ENCODE measurements around the gene TMTC2.
A peak's percentile ranks its signal among the peaks of the same experiment; 100 is the strongest.

TMTC2 gene

DNA sequence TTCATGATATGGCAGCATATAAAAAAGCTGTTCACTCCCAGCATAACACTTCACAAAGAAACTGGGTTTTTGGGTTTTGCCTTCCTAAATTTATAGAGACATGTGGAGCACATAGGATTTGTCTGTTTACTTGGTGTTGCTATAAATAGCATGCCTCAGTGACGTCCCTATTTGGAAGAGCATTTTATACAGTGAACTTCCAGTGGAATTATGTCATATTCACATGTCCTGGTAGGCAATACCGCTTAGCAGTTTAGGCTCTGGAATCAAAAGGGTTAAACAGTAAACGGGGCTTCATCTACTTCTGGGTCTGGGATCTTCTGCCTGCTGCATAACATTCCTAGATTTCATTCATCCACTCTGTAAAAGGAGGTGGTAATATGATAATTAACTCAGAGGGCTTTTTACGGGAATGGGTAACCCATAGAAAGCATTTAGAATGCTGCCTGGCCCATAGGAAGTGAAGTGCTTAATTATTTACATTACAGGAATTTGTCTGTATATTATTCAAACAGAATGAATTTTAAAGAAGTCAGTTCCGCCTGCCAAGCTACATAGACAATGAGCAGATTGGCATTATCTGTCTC, 396.1 kb downstream of the TMTC2 start (continued):
- TF ChIP-seq ZNF146 (tag by site-specific recombination; IDR thresholded peaks at IDR 0.05) (no peak), ZNF239 (tag by site-specific recombination; IDR thresholded peaks at IDR 0.05) (no peak)

- POLR2A ChIA-PET: no interaction called here
- CTCF ChIA-PET: no interaction called here
- H3K36me3 ChIP-seq (ENCODE audit: control insufficient read depth in 2 of 2, insufficient read depth in 1 of 2, low read length in 2 of 2): no peaks in the 10 kb centered on the region
- no peak for TF ChIP-seq SP3 (tag by site-specific recombination; IDR thresholded peaks at IDR 0.05)
- TF ChIP-seq PRDM1 (tag by site-specific recombination; IDR thresholded peaks at IDR 0.05): no peak
- no peak for TF ChIP-seq MYNN (tag by site-specific recombination; IDR thresholded peaks at IDR 0.05; ENCODE audit: borderline replicate concordance)
- no peak for TF ChIP-seq ZNF366 (tag by site-specific recombination; conservative IDR thresholded peaks at IDR 0.05)
- no peak for TF ChIP-seq ZNF843 (tag by site-specific recombination; IDR thresholded peaks at IDR 0.05)
- no peak for TF ChIP-seq WT1 (tag by site-specific recombination; IDR thresholded peaks at IDR 0.05)
- peaks cover 5% of the 10 kb centered on the region; the same call in 1 of the 2 replicates for H3K4me1 ChIP-seq (ENCODE audit: control insufficient read depth, insufficient read depth, low read length)
- no peaks in the 10 kb centered on the region for H3K9me3 ChIP-seq (ENCODE audit: control insufficient read depth, insufficient read depth, low read depth, low read length)
- no peak overlapping the region for H3K4me3 ChIP-seq (ENCODE audit: low read depth, low read length)
- H3K27ac ChIP-seq (ENCODE audit: extremely low read depth, low read depth, low read length): no peak overlapping the region
Measured at GRCh38 chr12:83083616-83084015, 396.9 kb downstream of the TMTC2 start.

DNA sequence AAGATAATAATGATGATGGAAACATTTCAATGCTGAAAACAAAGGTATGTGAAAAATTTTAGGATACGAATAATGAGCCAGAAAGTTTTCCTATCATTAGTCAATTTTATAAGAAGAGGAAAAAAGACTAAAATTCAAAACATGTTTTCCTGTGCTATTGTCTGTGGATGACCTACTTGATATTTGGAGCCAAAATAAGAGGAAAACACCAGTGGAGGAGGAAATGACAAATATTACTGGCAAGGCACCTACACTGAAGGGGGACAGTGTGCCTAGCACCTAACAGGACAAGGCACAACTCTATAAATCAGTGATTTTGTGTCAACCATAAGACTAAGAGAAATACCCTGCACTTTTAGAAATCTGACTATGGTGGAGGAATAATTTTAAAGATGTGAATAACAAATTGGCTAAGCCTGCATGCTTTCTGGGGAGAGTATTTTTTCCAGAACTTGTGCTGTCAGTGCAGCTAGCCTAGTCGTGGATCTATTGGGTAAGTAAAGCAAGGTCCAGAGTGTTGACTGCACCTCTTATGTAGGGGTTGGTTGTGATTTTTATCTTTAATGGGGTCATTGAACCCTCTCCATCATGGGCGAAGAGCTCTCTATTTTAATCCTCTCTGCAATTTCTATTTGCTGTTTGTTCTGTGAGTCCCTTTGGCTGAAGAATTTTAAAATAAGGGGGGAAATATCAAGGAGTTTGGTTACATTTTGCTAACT, 398.0 kb downstream of the TMTC2 start:
- Histone ChIP-seq H3K27ac (ENCODE audit: extremely low read depth, low read depth, low read length) (no peak overlapping the region), H3K9me3 (ENCODE audit: control insufficient read depth, insufficient read depth, low read depth, low read length) (no peaks in the 10 kb centered on the region), H3K36me3 (ENCODE audit: control insufficient read depth in 2 of 2, insufficient read depth in 1 of 2, low read length in 2 of 2) (no peaks in the 10 kb centered on the region), H3K4me1 (ENCODE audit: control insufficient read depth, insufficient read depth, low read length) (peaks cover 5% of the 10 kb centered on the region; the same call in 1 of the 2 replicates), H3K4me3 (ENCODE audit: low read depth, low read length) (no peak overlapping the region)
- TF ChIP-seq ZNF626 (tag by site-specific recombination; IDR thresholded peaks at IDR 0.05): no peak
- no peak for TF ChIP-seq ZNF501 (tag by site-specific recombination; IDR thresholded peaks at IDR 0.05)
- TF ChIP-seq KLF9 (tag by site-specific recombination; IDR thresholded peaks at IDR 0.05; ENCODE audit: low read depth): no peak
- no peak for TF ChIP-seq BCL11B (tag by site-specific recombination; IDR thresholded peaks at IDR 0.05; ENCODE audit: low read depth)
- TF ChIP-seq SCRT2 (tag by site-specific recombination; IDR thresholded peaks at IDR 0.05): 0 out of 2 replicates have a peak, but pooled peaks have one; percentile 31
- TF ChIP-seq ZNF398 (tag by site-specific recombination; IDR thresholded peaks at IDR 0.05): no peak
- TF ChIP-seq ZNF311 (tag by site-specific recombination; IDR thresholded peaks at IDR 0.05; ENCODE audit: borderline replicate concordance): no peak
- POLR2A ChIA-PET: no interaction called here
- CTCF ChIA-PET: interaction anchor here (0.6 kb wide), 1 partner anchor 31 kb away, joined by 7 read pairs; no protein-coding TSS in a partner anchor

DNA sequence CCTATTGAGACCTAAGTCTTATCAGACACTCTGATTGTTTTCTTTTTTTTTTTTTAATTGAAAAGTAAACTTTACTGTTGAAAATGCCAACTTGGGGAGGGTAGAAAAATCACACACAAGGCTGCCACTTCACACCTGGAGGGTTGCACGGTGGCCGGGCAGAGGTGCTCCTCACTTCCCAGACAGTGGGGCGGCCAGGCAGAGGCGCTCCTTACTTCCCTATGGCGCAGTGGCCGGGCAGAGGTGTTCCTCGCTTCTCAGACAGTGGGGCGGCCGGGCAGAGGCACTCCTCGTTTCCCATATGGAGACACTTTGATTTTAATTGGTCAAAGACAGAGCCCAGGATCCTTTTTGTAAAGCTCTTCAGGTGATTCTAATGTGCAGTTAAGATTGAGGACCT, 399.3 kb downstream of the TMTC2 start:
- Histone ChIP-seq H3K4me1 (ENCODE audit: control insufficient read depth, insufficient read depth, low read length) (peaks cover 5% of the 10 kb centered on the region; the same call in 1 of the 2 replicates), H3K27ac (ENCODE audit: extremely low read depth, low read depth, low read length) (no peak overlapping the region), H3K4me3 (ENCODE audit: low read depth, low read length) (no peak overlapping the region), H3K36me3 (ENCODE audit: control insufficient read depth in 2 of 2, insufficient read depth in 1 of 2, low read length in 2 of 2) (no peaks in the 10 kb centered on the region), H3K9me3 (ENCODE audit: control insufficient read depth, insufficient read depth, low read depth, low read length) (no peaks in the 10 kb centered on the region)
- ChIA-PET CTCF (interaction anchor here (0.6 kb wide), 1 partner anchor 1514 kb away, joined by 3 read pairs; no protein-coding TSS in a partner anchor), POLR2A (no interaction called here)
- TF ChIP-seq ZNF394 (tag by site-specific recombination; IDR thresholded peaks at IDR 0.05; ENCODE audit: borderline replicate concordance) (no peak), ZNF280D (tag by site-specific recombination; IDR thresholded peaks at IDR 0.05) (no peak), ZNF600 (tag by site-specific recombination; IDR thresholded peaks at IDR 0.05) (no peak), ZNF157 (tag by site-specific recombination; IDR thresholded peaks at IDR 0.05) (no peak), ZNF335 (tag by site-specific recombination; conservative IDR thresholded peaks at IDR 0.05) (no peak), ZNF830 (tag by site-specific recombination; IDR thresholded peaks at IDR 0.05; ENCODE audit: low read depth) (no peak), HOXC10 (CRISPR knock-in tag; IDR thresholded peaks at IDR 0.05) (no peak)
